ENCODE measurements around the gene RAB37. TPM values are rescaled to one million over a fixed set of nuclear protein-coding genes. Genes with fewer than 3 reads are reported as not detected.

Gene RAB37
- total and polyA plus RNA-seq, 9 of the 15 experiments (the other 6 are each of a cell fraction or from before 2014, with no cell fraction given), result 0.03 to 0.27 (median 0.11) TPM; not detected in 4

- DNase-seq (ENCODE audit: extremely low read depth in 1 of 4, low spot score in 3 of 4), result no peak
- no peak overlapping the region for H2AFZ ChIP-seq (ENCODE audit: low read depth, low read length)
- ChIA-PET POLR2A (interaction anchor here (0.6 to 1.3 kb wide), 4 partner anchors 11 to 1010 kb away, joined by 3 to 4 read pairs (median 3); no protein-coding TSS in a partner anchor), CTCF (ENCODE audit: low intra/inter-chr PET ratio) (no interaction called here)
- H3K4me2 ChIP-seq (ENCODE audit: insufficient read depth, low read length), result no peak overlapping the region
- peak overlapping the region in 1 of 2 experiments; percentile 71; a peak in 2 of 4 replicates for H3K9ac ChIP-seq (ENCODE audit: insufficient read depth in 1 of 2, low read depth in 2 of 2, low read length in 2 of 2)
- peaks cover 28% of the 10 kb centered on the region for H3K79me2 ChIP-seq (ENCODE audit: control insufficient read depth, insufficient read depth, low read length)
- WGBS (ENCODE audit: insufficient coverage, low coverage, missing lambda C conversion rate), result 68% methylated on average over 11 of the region's 16 CpGs
- TF ChIP-seq ZNF518B (CRISPR knock-in tag; IDR thresholded peaks at IDR 0.05) (no peak), MAFF (IDR thresholded peaks at IDR 0.05; ENCODE audit: low read length) (no peak), ZFPM2 (CRISPR knock-in tag; IDR thresholded peaks at IDR 0.05) (no peak), CBFA2T2 (conservative IDR thresholded peaks at IDR 0.05) (no peak), TAF1 (IDR thresholded peaks at IDR 0.05; ENCODE audit: control insufficient read depth, extremely low read depth, insufficient read depth, low read length, severe bottlenecking) (no peak), CBX5 (IDR thresholded peaks at IDR 0.05; ENCODE audit: borderline replicate concordance, low read depth) (no peak), CCAR2 (IDR thresholded peaks at IDR 0.05; ENCODE audit: low read depth, low read length) (no peak)
- intact Hi-C loops (cut with micrococcal nuclease) (no loop called here), in situ Hi-C loops (cut with MboI) (no loop called here)
- peaks cover 22% of the 10 kb centered on the region; the same call in 1 of the 2 replicates for H4K20me1 ChIP-seq (replicated peaks; ENCODE audit: control insufficient read depth, insufficient read depth, low read length)
- peaks cover 13% of the 10 kb centered on the region for H3K9me1 ChIP-seq (ENCODE audit: control insufficient read depth, insufficient read depth, low read length)
- H3K36me3 ChIP-seq (ENCODE audit: control insufficient read depth, insufficient read depth, low read length), result peaks cover 33% of the 10 kb centered on the region; the same call in 2 of the 3 replicates
- 0 out of 3 replicates have a peak, but pooled peaks have one; percentile 10 for ATAC-seq
- peaks cover 22 to 53% of the 10 kb centered on the region in 2 experiments for H3K4me1 ChIP-seq (replicated peaks in 1 of 2; ENCODE audit: control insufficient read depth in 2 of 2, insufficient read depth in 2 of 2, low read length in 2 of 2)
- BruUV-seq (replicated peaks), result no TSS peak
- FAIRE-seq, result no peak
- no peaks in the 10 kb centered on the region for H3K9me3 ChIP-seq (replicated peaks; ENCODE audit: control insufficient read depth, insufficient read depth, low read depth, low read length)
- H3K27me3 ChIP-seq (ENCODE audit: control insufficient read depth in 2 of 2, insufficient read depth in 2 of 2, low read length in 2 of 2), result no peaks in the 10 kb centered on the region
- H3K27ac ChIP-seq (ENCODE audit: extremely low read depth, low read depth, low read length), result no peak overlapping the region
- H3K4me3 ChIP-seq, result no peak overlapping the region
Measured at GRCh38 chr17:74763565-74764387, 26.7 kb downstream of the RAB37 start.

Data from K562 (cell line).